ENCODE measurements around the gene COQ8A. TPM values are rescaled to one million over a fixed set of nuclear protein-coding genes. Genes with fewer than 3 reads are reported as not detected.
"Not testable (repeated sequence)": the region's sequence is repeated elsewhere in the genome, so short reads cannot be mapped to it uniquely, and the experiment has no call there.

Gene COQ8A
- total RNA-seq, 1 donor from 2014 or later = 438 TPM

DNA sequence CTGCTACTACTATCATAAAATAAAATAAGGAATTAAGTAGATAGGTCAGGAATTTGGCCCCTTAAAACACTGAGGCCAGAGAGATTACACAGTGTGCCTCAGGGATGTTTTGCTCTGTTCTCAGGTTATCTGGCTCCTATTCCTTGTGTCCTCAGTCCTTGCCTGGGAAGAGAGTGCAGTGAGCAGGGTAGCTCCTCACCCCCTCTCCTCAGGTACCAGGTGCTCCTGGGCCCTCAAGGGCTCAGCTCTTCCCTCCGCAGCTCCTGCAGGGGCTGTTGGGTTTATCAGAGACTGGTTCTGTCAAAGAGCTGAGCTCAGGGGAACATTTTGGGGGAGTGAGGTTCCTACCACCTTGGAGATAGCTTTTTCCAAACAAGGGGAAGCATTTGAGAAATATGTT is 20.1 kb upstream of the COQ8A start:
- intact Hi-C loops (cut with micrococcal nuclease) = no loop called here
- ATAC-seq (peak; percentile 13), DNase-seq (no peak)

GRCh38 chr1:226920446-226920894 is 19.6 kb upstream of the COQ8A start:
- DNase-seq = peak; percentile 87
- intact Hi-C loops (cut with micrococcal nuclease) = no loop called here
- peak; percentile 94 for ATAC-seq

- intact Hi-C loops (cut with micrococcal nuclease) = no loop called here
- DNase-seq = no peak
- peak; percentile 11 for ATAC-seq
These were observed 18.6 kb upstream of the COQ8A start for GRCh38 chr1:226921504-226921903.

DNA sequence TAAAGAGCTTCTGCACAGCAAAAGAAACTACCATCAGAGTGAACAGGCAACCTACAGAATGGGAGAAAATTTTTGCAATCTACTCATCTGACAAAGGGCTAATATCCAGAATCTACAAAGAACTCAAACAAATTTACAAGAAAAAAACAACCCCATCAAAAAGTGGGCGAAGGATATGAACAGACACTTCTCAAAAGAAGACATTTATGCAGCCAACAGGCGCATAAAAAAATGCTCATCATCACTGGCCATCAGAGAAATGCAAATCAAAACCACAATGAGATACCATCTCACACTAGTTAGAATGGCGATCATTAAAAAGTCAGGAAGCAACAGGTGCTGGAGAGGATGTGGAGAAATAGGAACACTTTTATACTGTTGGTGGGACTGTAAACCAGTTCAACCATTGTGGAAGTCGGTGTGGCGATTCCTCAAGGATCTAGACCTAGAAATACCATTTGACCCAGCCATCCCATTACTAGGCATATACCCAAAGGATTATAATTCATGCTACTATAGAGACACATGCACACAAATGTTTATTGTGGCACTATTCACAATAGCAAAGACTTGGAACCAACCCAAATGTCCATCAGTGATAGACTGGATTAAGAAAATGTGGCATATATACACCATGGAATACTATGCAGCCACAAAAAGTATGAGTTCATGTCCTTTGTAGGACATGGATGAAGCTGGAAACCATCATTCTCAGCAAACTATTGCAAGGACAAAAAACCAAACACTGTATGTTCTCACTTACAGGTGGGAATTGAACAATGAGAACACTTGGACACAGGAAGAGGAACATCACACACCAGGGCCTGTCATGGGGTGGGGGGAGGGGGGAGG is 10.6 kb upstream of the COQ8A start:
- DNase-seq; ATAC-seq; intact Hi-C loops (cut with micrococcal nuclease): not testable (repeated sequence)

GRCh38 chr1:226934483-226935237 is 5.4 kb upstream of the COQ8A start:
- DNase-seq = no peak
- no peak for ATAC-seq
- intact Hi-C loops (cut with micrococcal nuclease) = no loop called here

DNA sequence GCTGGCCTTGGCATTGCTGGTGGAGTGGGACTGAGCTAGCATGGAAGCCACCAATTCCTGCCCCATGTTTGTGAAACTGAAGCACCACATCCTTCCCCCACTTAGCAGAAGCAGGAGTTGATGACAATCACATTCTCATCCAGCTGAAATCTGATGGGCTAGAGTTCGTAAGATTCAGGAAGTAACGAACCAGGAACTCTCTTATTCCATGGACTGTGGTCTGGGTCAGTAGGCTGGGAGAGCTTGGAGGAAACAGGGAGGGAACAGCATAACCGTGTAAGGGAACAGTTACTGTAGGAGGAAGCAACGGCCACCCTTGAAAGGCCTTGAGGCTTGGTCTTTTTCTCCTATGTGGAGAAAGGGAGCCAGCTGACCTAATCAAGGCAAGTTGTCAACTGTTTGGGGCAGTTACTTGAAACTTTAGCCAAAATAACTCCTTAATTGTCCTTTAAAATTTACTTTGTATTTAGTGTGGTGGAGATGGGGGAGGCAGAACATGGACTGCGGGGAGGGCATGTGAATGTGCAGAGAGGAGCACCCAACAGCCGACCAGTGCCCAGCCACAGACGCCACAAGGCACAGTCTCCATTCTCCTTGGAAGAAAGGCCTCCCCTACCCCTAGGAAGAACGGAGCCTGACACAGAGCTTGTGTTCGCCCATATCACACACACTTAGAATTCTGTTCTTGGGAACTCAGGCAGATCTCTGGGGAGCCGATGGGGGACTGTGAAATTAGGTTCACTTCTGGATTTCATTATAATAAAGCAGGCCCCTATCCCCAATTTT is 2.0 kb upstream of the COQ8A start:
- DNase-seq = no peak
- intact Hi-C loops (cut with micrococcal nuclease) = no loop called here
- ATAC-seq = no peak

DNA sequence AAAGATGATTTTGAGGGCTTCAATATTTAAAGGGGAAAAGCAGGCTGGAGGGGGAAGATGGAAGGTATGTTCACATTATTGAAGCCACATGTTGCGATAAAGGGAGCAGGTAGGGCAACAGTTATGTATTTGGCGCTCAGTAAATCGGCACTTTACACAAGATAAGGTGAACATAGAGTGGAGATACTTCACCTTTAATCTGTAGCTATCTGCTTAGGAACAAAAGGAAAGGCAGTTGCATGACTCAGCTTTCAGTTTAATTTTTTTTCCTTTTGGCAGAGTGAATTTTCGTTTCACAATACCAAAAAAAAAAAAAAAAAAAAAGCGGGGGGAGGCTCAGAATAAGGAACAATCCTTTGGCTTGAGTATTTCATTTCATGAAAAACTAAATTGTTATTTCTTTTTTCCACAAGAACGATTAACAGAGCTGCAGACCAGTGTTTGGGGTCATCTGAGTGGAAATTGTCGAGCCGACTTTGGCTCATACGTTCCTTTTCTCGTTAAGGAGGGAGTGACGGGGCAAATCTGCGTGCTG is 1.1 kb upstream of the COQ8A start:
- DNase-seq (no peak), ATAC-seq (no peak)
- intact Hi-C loops (cut with micrococcal nuclease) = no loop called here

GRCh38 chr1:226939438-226940028 is 561 bp upstream of the COQ8A start:
- DNase-seq = peak; percentile 83
- intact Hi-C loops (cut with micrococcal nuclease) = no loop called here

GRCh38 chr1:226940806-226941067 is 643 bp downstream of the COQ8A start:
- DNase-seq (no peak), ATAC-seq (no peak)
- intact Hi-C loops (cut with micrococcal nuclease) = no loop called here

More at GRCh38 chr1:226939438-226940028, 561 bp upstream of the COQ8A start:
- ATAC-seq = peak; percentile 50

DNA sequence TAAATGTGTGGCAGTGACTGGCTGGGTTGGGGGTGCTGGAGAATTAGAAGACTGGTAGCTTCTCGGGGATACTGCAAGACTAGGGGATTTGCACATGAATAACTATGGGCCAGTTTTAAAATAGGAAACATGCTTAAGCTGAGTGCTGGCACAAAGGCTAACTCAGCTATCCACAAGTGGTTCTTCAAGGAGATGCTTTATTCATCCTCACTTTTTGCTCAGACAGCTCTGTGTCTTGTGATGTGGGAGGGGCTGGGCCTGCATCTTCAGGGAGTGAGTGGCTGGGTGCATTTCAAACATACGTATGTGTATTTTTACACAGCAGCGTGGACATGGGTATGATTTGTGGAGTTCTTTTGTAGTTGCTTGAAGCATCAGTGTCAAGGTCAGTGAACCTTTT is 2.3 kb downstream of the COQ8A start:
- ATAC-seq = no peak

DNA sequence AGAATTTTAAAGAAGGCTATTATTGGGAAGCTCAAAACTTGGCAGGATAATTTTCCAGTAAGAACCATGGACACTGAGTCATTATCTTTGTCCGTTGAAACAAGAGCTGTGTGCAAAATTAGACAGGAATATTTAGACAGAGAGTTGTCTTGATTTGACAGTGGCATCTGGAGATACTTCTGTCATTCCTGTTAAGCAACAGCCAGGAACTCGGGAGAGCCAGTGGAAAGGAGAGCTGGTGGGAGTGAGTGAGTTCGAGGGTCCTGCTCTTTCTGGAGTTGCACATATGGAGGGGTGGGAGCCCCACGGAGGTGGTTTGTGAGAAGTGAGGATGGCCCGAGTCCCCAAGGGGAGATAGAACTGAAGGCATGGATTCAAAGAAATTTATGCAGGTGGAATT is 3.1 kb downstream of the COQ8A start:
- DNase-seq = no peak
- no peak for ATAC-seq
- intact Hi-C loops (cut with micrococcal nuclease) = no loop called here

More for the DNA sequence above, 2.3 kb downstream of the COQ8A start:
- DNase-seq = no peak
- intact Hi-C loops (cut with micrococcal nuclease) = no loop called here

- ATAC-seq (no peak), DNase-seq (no peak)
- intact Hi-C loops (cut with micrococcal nuclease) = no loop called here
These were observed 3.8 kb downstream of the COQ8A start for GRCh38 chr1:226943927-226944326.

GRCh38 chr1:226945106-226945857 is 5.2 kb downstream of the COQ8A start:
- DNase-seq = no peak
- peak; percentile 35 for ATAC-seq
- intact Hi-C loops (cut with micrococcal nuclease) = no loop called here

DNA sequence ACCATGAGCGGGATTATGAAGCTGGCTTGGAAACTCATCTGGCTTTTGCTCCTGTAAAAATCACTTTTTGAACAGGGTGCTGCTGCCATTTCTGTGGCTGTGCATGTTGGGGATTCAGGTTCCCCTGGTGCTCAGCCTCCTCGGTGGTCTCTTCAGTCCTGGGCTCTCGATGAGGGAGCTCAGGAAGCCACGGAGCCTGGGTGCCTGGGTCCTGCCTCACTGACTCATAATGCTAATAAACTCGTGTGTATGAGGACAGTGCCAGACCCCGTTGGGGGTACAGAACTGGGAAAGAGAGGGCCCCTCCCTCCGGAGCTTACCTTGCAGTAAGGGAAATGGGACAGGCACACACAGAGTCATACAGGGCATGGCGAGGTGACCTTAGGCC is 5.8 kb downstream of the COQ8A start:
- intact Hi-C loops (cut with micrococcal nuclease) = no loop called here
- ATAC-seq = no peak
- DNase-seq = no peak

GRCh38 chr1:226946285-226946684 is 6.2 kb downstream of the COQ8A start:
- intact Hi-C loops (cut with micrococcal nuclease) = no loop called here
- DNase-seq = no peak
- ATAC-seq = no peak

- DNase-seq (no peak), ATAC-seq (peak; percentile 4)
- intact Hi-C loops (cut with micrococcal nuclease) = no loop called here
These were observed 6.7 kb downstream of the COQ8A start for GRCh38 chr1:226946841-226947240.

GRCh38 chr1:226948051-226948450 is 8.0 kb downstream of the COQ8A start:
- intact Hi-C loops (cut with micrococcal nuclease) = no loop called here
- DNase-seq (no peak), ATAC-seq (no peak)

- DNase-seq = no peak
- ATAC-seq = no peak
- intact Hi-C loops (cut with micrococcal nuclease) = no loop called here
These were observed 8.4 kb downstream of the COQ8A start for GRCh38 chr1:226948480-226948879.

- ATAC-seq (no peak), DNase-seq (no peak)
- intact Hi-C loops (cut with micrococcal nuclease) = no loop called here
These were observed 8.9 kb downstream of the COQ8A start for GRCh38 chr1:226948996-226949395.
